ENCODE results near the gene ENG.

ENG gene

GRCh38 chr9:127890053-127890452 lies 35.6 kb upstream of the ENG start:
- Histone ChIP-seq H3K9me3 (no peaks in the 10 kb centered on the region), H3K4me3 (no peak overlapping the region), H3K4me1 (peaks cover 0 to 13% (median 8%) of the 10 kb centered on the region in 4 donors), H3K36me3 (peaks cover 91 to 99% (median 95%) of the 10 kb centered on the region in 3 donors), H3K27ac (no peak overlapping the region), H3K27me3 (no peaks in the 10 kb centered on the region)
- no peak for DNase-seq
- no peak for TF ChIP-seq CTCF (IDR thresholded peaks at IDR 0.05)
- intact Hi-C loops (cut with DNase I; ENCODE audit: low total_unique reads) = no loop called here

GRCh38 chr9:127887792-127888191 lies 33.3 kb upstream of the ENG start:
- no peaks in the 10 kb centered on the region for H3K9me3 ChIP-seq
- DNase-seq = no peak
- H3K27me3 ChIP-seq = no peaks in the 10 kb centered on the region
- no peak overlapping the region for H3K27ac ChIP-seq
- no peak for TF ChIP-seq CTCF (IDR thresholded peaks at IDR 0.05)
- H3K4me3 ChIP-seq = no peak overlapping the region
- intact Hi-C loops (cut with DNase I; ENCODE audit: low total_unique reads) = no loop called here
- peaks cover 73 to 98% (median 81%) of the 10 kb centered on the region in 3 donors for H3K36me3 ChIP-seq
- peaks cover 0 to 21% (median 18%) of the 10 kb centered on the region in 4 donors for H3K4me1 ChIP-seq

GRCh38 chr9:127886401-127886972 lies 32.0 kb upstream of the ENG start:
- Histone ChIP-seq H3K4me3 (no peak overlapping the region), H3K36me3 (peaks cover 65 to 88% (median 69%) of the 10 kb centered on the region in 3 donors), H3K4me1 (peaks cover 0 to 21% (median 18%) of the 10 kb centered on the region in 4 donors), H3K27me3 (no peaks in the 10 kb centered on the region), H3K9me3 (no peaks in the 10 kb centered on the region), H3K27ac (no peak overlapping the region)
- no peak for TF ChIP-seq CTCF (IDR thresholded peaks at IDR 0.05)
- DNase-seq = no peak
- intact Hi-C loops (cut with DNase I; ENCODE audit: low total_unique reads) = no loop called here

GRCh38 chr9:127885508-127886281 lies 31.2 kb upstream of the ENG start:
- peaks cover 59 to 80% (median 63%) of the 10 kb centered on the region in 3 donors for H3K36me3 ChIP-seq
- H3K9me3 ChIP-seq = no peaks in the 10 kb centered on the region
- intact Hi-C loops (cut with DNase I; ENCODE audit: low total_unique reads) = no loop called here

GRCh38 chr9:127884976-127885490 lies 30.6 kb upstream of the ENG start:
- Histone ChIP-seq H3K36me3 (peaks cover 52 to 74% (median 56%) of the 10 kb centered on the region in 3 donors), H3K4me1 (peaks cover 0 to 21% (median 18%) of the 10 kb centered on the region in 4 donors), H3K27me3 (no peaks in the 10 kb centered on the region), H3K27ac (peak overlapping the region; percentile 35 to 38), H3K9me3 (no peaks in the 10 kb centered on the region), H3K4me3 (no peak overlapping the region)
- no peak for DNase-seq
- intact Hi-C loops (cut with DNase I; ENCODE audit: low total_unique reads) = no loop called here
- TF ChIP-seq CTCF (IDR thresholded peaks at IDR 0.05) = no peak

More at GRCh38 chr9:127885508-127886281, 31.2 kb upstream of the ENG start:
- H3K4me3 ChIP-seq = no peak overlapping the region
- DNase-seq = no peak
- H3K4me1 ChIP-seq = peaks cover 0 to 21% (median 18%) of the 10 kb centered on the region in 4 donors
- peak overlapping the region; percentile 35 to 38 for H3K27ac ChIP-seq
- no peak for TF ChIP-seq CTCF (IDR thresholded peaks at IDR 0.05)
- no peaks in the 10 kb centered on the region for H3K27me3 ChIP-seq
